ENCODE data around the gene ALDH1A1. TPM values are rescaled to one million over a fixed set of nuclear protein-coding genes. Genes with fewer than 3 reads are reported as not detected.

ALDH1A1 gene
- polyA plus RNA-seq, 3 donors = 311 to 327 (median 323) TPM

DNA sequence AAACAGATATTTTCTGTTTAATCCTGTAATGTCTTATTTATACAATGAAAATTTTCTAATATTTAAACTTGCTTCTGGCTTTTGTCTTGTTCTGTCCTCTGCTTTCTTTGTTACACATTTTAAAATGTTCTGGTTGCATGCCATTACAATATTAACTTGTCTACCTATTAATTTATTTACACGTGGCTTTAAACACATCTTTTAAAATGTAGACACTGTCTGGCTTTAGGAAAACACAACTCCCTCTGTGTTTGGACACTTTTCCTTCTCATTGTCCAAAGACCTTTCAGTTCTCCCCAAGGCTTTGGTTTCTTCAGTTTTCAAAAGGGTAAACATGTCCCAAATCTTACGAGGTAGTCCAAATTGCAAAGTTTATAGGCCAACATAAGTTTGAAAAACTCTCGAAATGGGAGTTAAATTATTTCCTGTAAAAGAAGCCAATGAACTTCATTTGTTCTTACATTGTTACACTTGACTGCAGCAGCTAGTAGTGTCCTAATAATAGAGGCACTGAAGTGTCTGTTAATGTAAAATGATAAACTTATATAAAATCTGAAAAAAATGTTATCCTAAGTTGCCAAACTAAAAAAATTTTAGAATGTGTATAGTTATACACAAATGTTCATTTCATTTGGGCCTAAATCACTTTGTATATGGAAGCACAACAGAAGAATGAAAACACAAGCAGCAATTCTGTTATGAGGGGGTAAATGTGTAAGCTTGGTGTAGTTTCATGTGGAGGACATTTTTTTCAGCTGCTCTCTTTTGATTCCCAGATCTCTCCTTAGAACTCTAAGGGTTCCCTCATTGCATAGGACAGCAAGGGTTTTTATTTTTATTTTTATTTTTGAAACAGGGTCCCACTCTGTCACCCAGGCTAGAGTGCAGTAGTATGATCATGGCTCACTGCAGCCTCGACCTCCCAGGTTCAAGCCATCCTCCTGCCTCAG lies 53.8 kb downstream of the ALDH1A1 start:
- DNase-seq (ENCODE audit: low read depth in 3 of 3, low spot score in 2 of 3) = no peak

DNA sequence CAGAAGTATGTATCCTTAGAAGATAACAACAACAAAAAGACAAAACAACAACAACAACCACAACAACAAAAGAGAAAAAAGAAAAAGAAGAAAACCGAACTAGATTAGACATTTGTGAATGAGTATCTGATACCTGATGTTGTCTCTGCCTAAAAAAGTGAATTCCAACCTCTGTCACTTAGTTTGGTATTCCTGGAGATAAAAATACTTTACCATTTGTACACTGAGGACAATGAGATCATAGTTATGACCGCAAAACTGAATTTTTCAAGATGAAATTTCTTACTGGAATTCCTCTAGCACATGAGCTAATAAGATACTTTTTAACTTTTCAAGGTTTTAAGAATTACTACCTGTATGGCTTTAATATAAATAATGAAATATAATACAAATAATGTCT lies 54.5 kb downstream of the ALDH1A1 start:
- DNase-seq (ENCODE audit: low read depth in 3 of 3, low spot score in 2 of 3) = no peak

DNA sequence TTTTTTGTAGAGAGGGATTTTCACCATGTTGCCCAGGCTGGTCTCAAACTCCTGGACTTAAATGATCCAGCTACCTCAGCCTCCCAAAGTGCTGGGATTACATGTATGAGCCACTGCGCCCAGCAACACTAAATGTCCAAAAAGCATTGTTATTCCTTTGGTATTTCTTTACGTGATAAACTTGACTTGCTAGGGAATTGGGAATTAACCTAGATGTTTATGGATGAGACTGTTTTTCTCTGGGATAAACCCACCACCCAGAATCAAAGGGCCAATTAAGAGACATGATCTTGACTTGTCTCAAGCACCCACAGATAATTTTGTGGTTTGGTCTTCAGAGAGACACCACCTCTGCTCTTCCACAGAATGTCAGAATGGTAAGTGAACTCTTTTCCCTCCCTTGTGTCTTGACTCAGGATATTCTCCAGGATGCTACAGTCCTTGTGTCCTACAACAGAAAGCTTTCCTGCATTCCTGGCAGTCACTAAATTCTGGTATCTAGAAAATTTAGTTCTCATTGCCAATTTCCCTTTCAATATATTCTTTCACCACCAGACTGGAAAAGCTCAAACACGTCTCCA lies 55.7 kb downstream of the ALDH1A1 start:
- DNase-seq (ENCODE audit: low read depth in 3 of 3, low spot score in 2 of 3) = no peak

DNA sequence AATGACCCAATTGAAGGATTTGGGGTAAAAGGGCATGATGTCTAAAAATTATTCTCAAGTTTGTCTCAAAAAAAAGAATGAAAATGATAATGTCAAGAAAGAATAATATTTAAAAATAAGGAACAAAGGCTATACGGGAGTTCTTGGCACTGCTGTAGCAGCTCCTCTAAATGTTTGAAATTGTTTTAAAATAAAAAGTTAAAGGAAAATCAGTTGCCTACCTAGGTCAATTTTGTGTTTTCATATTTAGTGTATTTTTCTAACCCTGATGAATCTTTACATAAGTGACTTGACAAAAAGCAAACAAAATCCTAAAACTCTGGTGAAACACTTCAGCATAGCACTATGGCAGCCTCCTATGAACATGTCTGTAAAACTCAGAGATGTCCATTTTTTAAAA lies 56.4 kb downstream of the ALDH1A1 start:
- no peak for DNase-seq (ENCODE audit: low read depth in 3 of 3, low spot score in 2 of 3)

DNA sequence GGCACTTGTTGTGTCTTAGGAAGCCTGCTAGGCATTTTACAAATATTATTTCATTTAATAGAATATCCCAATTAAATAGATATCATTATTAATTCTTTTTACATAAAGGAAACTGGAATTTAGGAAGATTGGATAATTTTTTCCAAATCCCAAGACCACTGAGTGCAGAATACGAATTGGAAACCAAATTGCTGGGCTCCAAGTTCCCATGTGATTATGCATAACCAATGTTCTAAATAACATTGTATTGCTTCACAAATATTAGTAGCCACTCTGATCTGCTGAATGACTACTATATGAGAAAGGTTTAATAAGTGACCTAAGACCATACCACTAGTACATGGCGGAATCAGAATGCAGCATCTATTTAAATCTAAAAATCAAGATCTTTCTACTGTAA lies 57.7 kb downstream of the ALDH1A1 start:
- no peak for DNase-seq (ENCODE audit: low read depth in 3 of 3, low spot score in 2 of 3)

DNA sequence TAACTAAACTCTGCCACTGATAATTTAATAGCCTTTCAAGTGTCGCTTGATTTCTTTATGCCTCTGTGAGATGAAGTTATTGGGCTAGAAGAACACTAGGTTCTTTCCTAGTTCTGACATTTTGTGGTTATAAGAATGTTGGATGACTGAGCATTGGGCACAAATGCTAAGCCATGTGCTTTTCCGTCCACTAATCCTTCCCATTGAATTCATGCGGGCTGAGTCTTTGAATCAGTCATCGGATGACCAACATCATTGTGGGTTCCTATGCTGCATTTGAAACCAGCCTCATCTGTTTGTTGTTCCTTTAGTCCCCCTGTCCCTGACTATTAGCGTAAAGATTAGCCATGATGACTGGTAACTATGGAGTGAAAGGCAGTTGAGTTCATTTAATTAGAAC lies 58.5 kb downstream of the ALDH1A1 start:
- DNase-seq (ENCODE audit: low read depth in 3 of 3, low spot score in 2 of 3) = no peak

DNA sequence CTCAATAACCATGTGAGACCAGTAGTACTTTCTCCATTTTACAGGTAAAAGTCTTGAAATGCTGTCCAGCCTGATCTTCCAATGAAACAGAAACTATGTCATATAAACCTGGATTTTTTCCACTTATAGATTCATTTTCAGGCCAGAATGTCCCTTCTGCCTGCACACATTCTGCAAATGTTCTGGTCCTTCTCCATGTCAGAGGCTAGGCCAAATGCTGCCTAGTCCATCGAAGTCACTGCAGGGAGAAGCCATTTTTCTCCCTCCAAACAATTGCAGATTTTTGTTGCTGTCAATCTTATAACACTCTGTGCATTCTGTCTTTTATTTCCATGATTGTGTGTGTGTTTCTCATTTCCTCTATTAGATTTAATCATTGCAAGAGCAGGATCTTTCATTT lies 59.4 kb downstream of the ALDH1A1 start:
- no peak for DNase-seq (ENCODE audit: low read depth in 3 of 3, low spot score in 2 of 3)

DNA sequence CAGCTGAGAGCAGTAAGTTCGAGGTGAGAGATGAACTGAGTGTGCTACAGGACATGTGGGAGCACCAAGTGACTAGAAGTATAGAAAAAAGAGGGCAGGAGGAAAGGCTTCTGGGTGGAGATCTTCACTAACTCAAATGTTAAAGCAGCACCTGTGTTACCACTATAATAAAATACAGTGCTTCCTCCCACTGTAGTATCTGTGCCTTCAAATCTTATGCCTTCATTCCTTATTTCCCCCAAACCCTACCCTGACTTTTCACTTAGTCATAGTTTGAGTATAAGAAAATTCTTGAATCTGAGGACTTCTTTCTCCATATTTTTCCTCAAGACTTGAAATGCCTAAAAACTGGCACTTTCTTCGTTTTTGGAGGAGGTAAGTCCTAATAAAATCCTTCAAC lies 61.8 kb downstream of the ALDH1A1 start:
- no peak for DNase-seq (ENCODE audit: low read depth in 3 of 3, low spot score in 2 of 3)

DNA sequence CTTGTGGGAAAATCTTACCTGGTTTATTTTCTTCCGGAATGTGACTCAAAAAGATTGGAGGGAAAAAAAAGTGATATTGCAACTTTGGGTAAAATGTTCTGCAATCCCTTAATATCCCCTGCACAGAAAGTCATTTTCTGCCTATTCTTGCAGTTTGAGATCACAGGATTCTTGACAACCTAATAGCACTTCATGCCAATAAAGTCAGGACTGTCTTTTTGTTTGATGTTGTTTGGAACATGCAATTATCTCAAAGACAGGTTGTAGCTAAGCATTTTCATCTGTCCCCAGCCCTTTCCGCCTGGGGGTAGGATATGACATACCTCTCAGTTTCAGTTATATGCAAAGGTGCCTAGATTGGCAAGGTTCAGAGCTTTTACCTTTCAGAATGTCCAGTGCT lies 63.9 kb downstream of the ALDH1A1 start:
- no peak for DNase-seq (ENCODE audit: low read depth in 3 of 3, low spot score in 2 of 3)

DNA sequence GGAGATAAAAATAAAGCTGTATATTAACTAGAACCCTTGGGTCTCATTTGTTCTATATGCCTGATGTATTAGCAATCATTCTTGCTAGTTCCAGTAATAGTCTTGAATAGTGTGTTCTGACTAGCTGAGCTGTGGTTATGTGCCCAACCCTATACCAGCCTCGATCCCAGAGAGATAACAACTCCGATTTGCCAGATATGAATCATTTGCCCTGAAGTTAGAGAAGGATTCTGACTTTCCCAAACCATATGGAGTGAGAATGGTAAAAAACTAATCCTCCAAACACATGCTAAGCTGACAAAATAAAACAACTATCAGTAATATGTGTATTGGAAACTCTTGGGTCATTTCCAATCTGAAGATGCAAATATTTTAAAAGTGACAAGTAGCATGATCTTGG lies 64.8 kb downstream of the ALDH1A1 start:
- DNase-seq (ENCODE audit: low read depth in 3 of 3, low spot score in 2 of 3) = no peak

DNA sequence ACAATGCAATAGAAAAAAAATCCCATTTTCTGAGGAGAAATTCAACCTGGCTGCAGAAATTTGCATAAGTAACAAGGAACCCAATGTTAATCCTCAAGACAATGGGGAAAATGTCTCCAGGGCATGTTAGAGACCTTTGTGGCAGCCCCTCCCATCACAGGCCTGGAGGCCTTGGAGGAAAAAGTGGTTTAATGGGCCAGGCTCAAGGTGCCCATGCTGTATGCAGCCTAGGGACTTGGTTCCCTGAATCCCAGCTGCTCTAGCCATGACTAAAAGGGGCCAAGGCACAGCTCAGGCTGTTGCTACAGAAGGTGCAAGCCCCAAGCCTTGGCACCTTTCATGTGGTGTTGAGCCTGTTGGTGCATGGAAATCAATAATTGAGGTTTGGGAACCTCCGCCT lies 66.5 kb downstream of the ALDH1A1 start:
- DNase-seq (ENCODE audit: low read depth in 3 of 3, low spot score in 2 of 3) = no peak

DNA sequence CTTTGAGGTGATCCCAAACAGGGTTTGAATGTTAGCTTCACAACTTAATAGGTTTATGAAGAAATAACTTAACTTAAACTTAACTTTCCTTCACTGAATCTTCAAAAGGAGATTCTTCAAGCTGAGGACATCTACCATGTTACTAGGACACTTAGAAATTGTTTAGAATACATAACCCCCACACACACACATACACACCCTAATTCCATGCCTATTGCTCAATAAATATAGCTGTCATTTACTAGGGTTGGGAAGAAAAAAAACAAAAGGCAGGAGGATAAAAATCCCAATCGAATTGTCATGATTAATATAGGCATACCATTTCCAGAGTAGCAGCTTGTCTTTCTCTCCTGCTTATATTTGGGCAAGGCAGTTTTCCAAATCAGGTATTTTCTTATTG lies 68.3 kb downstream of the ALDH1A1 start:
- no peak for DNase-seq (ENCODE audit: low read depth in 3 of 3, low spot score in 2 of 3)

DNA sequence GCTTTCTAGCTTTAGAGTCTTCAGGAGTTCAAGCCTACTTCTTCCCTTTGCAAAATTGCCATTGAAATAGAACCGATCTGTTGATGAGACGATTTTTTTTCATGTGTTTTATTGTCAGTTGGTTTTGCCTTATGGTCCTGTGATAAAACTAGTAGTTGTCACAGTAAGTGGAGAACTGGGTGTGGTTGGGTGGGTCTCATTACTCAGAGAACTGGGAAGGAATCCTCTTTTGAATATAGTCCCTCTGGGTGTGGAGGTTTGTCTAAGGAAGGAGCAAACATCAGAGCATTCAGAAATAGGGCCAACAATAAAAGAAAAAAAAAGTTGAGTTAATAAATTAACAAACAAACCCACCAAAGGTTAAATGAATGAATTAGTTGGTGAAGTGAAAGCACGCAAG lies 69.0 kb downstream of the ALDH1A1 start:
- no peak for DNase-seq (ENCODE audit: low read depth in 3 of 3, low spot score in 2 of 3)

DNA sequence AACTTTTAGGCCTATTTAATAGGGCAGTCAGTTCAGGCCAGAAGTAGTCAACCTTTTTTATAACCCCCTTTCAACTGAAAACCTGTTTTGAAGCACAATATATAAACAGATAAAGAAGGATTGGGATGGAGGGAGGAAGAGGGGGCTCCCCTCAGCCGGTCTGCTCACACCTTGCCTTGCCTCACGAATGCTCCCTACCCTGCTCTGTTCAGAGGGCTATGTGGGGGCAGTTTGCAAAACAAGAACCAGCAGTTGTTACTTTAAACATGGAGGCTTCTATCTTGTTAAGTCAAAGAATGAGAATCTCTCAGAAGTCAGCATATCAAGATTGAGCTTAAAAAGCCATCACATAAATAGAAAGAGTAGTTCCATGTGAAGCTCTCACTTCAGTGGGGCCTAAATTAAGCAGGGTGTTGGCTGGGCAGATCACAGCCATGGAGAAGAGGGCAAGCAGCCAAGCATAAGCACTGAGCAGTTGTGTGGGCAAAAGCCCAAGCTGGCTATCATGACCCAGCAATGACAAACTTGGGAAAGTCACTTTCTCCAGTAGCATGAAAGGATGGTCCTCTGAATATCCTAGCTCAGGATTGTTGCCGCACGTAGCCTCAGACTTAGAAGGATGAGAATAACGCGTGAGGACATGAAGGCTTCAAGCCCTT lies 70.6 kb downstream of the ALDH1A1 start:
- DNase-seq (ENCODE audit: low read depth in 3 of 3, low spot score in 2 of 3) = no peak

DNA sequence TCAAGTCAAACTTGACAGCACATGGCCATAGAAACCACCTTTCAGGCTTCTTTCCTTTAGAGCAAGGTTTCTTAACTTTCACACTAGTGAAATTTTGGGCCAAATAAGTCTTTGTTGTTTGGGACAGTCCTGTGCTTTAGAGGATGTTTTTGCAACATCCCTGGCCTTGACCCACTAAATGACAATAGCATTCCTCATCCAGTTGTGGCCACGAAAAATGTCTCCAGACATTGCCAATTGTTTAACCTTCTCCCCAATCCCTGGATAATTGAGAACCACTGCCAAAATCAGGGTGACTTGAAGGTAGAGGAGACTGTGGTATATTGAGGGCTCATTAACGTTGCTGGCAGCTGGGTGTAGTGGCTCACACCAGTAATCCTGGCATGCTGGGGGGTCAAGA lies 72.0 kb downstream of the ALDH1A1 start:
- no peak for DNase-seq (ENCODE audit: low read depth in 3 of 3, low spot score in 2 of 3)

DNA sequence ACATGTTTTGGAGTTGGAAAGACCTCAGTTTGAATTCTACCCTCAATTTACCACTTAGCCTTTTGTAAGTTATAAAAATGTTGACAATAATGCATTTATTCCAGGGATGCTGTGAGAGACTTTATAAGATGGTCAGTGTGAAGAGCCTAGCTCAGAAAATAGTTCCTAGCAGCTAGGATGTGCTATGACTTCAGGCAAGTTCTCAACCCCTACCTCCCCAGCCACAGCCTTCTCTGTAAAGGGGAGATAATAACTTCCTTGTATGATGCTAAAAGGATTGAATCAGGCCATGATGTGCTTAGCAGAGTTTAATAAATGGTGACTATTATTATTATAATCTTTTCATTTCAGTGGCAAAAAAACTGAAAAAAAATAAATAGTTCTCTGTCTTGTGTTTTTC lies 77.6 kb downstream of the ALDH1A1 start:
- no peak for DNase-seq (ENCODE audit: low read depth in 3 of 3, low spot score in 2 of 3)

DNA sequence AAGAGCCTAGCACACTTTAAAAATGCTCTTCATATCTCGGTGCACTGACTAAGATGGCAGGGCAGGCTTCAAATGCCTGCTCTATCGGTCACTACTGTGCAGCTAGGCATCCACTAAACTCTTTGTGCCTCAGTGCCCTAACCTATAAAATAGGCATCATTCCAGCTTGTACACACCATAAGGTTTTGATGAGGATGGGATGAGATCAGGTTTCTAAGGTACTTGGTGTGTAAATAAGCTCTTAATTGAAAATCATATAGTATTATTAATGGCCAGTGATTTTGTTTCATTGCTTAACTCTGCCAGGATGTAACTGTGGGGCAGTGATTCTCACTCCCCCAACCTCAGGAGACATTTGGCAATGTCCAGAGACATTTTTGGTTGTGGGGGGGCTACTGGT lies 78.5 kb downstream of the ALDH1A1 start:
- no peak for DNase-seq (ENCODE audit: low read depth in 3 of 3, low spot score in 2 of 3)

DNA sequence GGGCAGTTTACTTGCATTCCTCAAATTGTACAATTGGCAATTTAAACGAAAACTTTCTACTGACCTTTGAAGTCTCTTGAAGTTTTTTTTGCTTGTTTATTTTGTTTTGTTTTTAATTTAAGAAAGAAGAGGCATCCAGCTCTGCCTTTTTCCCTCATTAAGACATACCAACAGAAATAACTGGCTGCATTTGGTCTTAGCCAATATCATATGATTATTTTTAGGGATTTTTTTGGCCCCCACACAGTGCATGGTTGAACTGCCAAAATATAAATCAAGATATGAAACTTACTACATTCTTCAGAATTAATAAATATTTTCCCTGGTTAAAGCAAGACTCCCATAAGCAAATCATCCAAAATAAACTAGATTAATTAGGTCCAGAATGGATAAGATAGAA lies 79.4 kb downstream of the ALDH1A1 start:
- DNase-seq (ENCODE audit: low read depth in 3 of 3, low spot score in 2 of 3) = no peak

DNA sequence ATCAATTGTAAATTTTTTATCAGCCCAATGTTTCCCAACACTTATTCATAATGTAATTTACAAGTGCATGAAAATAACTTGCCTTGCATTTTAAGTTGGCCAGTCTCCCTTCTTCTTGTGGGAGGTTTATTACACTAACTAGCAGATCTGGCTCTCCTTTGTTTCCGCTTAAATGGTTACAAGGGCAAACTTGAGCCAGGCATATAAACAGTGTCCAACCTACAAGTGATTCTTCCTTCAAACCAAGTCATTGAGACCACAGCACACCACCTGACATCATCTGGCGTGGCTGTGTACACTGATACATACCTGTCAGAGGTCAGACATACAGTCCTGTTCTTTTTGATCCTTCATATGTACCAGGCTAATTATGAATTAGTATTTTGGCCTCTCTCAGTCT lies 80.1 kb downstream of the ALDH1A1 start:
- DNase-seq (ENCODE audit: low read depth in 3 of 3, low spot score in 2 of 3) = no peak

DNA sequence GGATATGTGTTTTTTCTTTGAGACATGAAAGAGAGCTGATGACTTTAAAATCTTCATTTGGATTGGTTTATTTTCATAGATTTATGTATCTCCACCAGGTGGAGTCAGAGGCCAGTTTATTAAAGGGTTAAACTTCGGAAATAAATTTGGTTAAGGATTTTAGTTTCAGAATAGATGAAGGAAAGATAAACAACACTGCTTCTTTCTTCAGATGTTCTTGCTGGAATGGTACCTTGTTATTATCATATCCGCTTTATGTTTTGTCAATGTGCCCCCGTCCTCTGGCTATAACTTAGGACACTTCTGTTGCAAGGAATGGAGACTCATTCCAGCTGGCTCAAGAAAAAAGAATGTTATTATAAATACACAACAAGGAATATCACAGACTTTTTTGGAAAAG lies 81.2 kb downstream of the ALDH1A1 start:
- no peak for DNase-seq (ENCODE audit: low read depth in 3 of 3, low spot score in 2 of 3)

DNA sequence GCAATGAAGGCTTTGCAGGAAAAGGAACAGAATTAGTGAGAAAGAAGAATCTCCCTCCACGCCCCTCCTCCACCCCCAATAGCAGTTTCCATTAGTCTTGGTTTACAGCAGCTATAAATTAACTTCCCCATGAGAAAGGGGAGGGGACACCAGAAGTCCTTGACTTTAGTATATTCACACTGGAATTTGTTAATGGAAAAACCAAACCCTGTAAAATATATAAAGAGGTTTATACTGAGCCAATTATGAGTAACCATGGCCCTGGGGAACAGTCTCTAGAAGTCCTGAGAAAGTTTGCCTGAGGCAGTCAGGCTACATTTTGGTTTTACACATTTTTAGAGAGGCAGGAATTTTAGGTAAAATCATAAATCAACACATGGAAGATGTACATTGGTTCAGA lies 88.5 kb downstream of the ALDH1A1 start:
- DNase-seq (ENCODE audit: low read depth in 3 of 3, low spot score in 2 of 3) = no peak

Measured in right renal cortex interstitium (tissue), 3 donors.